ENCODE data around the gene TBL3.

The TBL3 gene

DNA sequence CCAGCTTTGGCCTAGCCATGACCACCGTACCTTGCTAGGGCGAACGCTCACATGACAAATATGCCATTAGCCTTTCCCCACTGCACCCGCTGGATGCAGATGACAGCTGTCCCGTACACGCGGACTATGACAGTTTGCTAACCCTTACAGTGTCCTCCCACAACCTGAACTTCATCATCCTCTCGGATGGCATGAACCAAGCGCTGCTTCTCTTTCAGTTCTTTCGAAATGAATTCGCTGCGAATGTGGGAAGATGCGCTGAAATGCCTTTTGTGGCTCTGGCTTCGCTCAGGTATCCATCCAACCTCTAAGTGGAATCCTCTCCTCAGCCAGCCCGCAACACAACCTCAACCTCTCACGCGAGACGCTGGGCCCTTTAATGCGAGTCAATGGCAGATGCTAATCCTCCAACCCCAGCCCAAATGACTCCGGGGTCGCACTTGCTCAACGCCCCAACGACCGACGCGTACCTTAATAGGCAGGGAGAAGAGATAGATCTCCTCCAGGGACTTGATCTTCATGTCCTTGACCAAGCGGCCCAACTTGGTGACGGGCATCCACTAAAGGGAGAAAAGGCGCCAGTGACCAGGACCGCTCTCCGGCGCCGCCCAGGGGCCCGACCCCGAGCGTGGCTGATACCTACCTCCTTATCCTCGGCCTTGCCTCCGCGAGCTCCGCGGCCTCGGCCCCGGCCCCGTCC lies 7.9 kb upstream of the TBL3 start:
- peak overlapping the region; percentile 47 to 74; a peak in 3 of 4 replicates for H3K4me3 ChIP-seq (ENCODE audit: low read depth in 1 of 2, low read length in 2 of 2)
- H3K27ac ChIP-seq (ENCODE audit: low read length): peak overlapping the region; percentile 60
- peaks cover 65% of the 10 kb centered on the region for H3K79me2 ChIP-seq (ENCODE audit: insufficient read depth, low read length)
- H3K4me2 ChIP-seq (ENCODE audit: insufficient read depth, low read length): peak overlapping the region; percentile 63
- peak; percentile 2; the same call in 2 of the 3 replicates for ATAC-seq (ENCODE audit: insufficient read depth, low read depth)
- TF ChIP-seq, protein P1, sequence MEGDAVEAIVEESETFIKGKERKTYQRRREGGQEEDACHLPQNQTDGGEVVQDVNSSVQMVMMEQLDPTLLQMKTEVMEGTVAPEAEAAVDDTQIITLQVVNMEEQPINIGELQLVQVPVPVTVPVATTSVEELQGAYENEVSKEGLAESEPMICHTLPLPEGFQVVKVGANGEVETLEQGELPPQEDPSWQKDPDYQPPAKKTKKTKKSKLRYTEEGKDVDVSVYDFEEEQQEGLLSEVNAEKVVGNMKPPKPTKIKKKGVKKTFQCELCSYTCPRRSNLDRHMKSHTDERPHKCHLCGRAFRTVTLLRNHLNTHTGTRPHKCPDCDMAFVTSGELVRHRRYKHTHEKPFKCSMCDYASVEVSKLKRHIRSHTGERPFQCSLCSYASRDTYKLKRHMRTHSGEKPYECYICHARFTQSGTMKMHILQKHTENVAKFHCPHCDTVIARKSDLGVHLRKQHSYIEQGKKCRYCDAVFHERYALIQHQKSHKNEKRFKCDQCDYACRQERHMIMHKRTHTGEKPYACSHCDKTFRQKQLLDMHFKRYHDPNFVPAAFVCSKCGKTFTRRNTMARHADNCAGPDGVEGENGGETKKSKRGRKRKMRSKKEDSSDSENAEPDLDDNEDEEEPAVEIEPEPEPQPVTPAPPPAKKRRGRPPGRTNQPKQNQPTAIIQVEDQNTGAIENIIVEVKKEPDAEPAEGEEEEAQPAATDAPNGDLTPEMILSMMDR (IDR thresholded peaks at IDR 0.05; ENCODE audit: borderline replicate concordance, extremely low read depth, low read length, poor library complexity, severe bottlenecking): peak; percentile 19
- no peak for TF ChIP-seq EZH2 (IDR thresholded peaks at IDR 0.05; ENCODE audit: borderline replicate concordance, low read depth, low read length, severe bottlenecking)
- no peaks in the 10 kb centered on the region for H3K27me3 ChIP-seq (ENCODE audit: insufficient read depth, low read length, poor library complexity)
- H2AFZ ChIP-seq (ENCODE audit: low read depth, low read length): no peak overlapping the region
- H3K9ac ChIP-seq (ENCODE audit: low read depth, low read length): peak overlapping the region; percentile 91
- H4K20me1 ChIP-seq (ENCODE audit: insufficient read depth, low read length): peaks cover 31% of the 10 kb centered on the region
- peaks cover 34% of the 10 kb centered on the region for H3K36me3 ChIP-seq (ENCODE audit: insufficient read depth, low read length)
- no peaks in the 10 kb centered on the region for H3K9me3 ChIP-seq (ENCODE audit: insufficient read depth, low read length, severe bottlenecking)
- DNase-seq: peak; percentile 42
- peaks cover 61% of the 10 kb centered on the region for H3K4me1 ChIP-seq (ENCODE audit: insufficient read depth, low read length)

DNA sequence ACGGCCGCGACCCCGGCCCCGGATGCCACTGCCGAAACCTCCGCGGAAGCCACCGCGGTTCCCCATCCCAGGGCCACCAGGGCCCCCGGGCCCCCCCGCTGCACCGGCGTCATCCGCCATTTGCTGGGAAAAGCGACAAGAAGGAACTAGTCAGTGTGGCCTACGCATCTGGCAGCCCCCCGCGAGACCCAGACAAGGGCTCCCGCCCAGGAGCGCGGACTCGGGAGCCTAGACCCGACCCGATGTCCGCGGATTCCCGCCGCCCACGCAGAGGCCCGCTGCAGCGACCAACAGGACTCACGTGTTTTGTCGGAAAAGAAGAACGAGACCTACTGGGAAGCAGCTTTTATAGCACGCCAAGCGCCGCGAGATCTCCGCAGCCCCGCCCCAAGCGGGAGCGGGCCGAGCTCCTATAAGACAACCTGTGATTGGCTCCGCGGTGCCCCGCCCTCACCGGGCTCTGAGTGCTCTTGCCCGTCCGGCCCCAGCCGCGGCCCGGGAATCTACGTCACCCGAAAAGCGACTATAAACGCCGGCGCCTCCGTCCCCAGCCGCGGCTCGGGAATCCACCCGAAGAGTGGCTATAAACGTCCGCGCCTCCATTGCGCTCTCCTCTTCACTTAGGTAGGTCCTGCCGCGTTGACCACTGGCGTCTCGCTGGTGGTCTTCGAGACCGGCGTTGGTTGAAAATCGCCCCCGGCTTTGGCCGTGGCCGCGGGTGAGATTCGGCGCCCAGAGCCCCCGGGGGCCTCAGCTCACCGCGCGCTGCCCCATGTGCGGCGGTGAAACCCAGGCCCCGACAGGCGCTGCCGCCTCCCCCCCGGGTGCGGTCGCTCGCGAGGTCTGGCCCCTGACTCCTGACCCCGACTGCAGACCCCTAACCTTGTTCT lies 7.1 kb upstream of the TBL3 start, which contains the start of gene RPS2:
RPS2 (minus strand) TSS at position 321 of the 890 bp plus-strand sequence; CDS start at position 120, 201 bp downstream.
- Histone ChIP-seq H3K9me3 (ENCODE audit: insufficient read depth, low read length, severe bottlenecking) (no peaks in the 10 kb centered on the region), H3K4me1 (ENCODE audit: insufficient read depth, low read length) (peaks cover 58% of the 10 kb centered on the region), H3K79me2 (ENCODE audit: insufficient read depth, low read length) (peaks cover 61% of the 10 kb centered on the region), H3K4me3 (ENCODE audit: low read depth in 1 of 2, low read length in 2 of 2) (peak within 1 kb of the TSS; percentile 47 to 74), H3K27me3 (ENCODE audit: insufficient read depth, low read length, poor library complexity) (no peaks in the 10 kb centered on the region), H3K4me2 (ENCODE audit: insufficient read depth, low read length) (peak within 1 kb of the TSS; percentile 96), H3K27ac (ENCODE audit: low read length) (peak within 1 kb of the TSS; percentile 86), H4K20me1 (ENCODE audit: insufficient read depth, low read length) (peaks cover 31% of the 10 kb centered on the region), H2AFZ (ENCODE audit: low read depth, low read length) (peak within 1 kb of the TSS; percentile 83), H3K36me3 (ENCODE audit: insufficient read depth, low read length) (peaks cover 34% of the 10 kb centered on the region), H3K9ac (ENCODE audit: low read depth, low read length) (peak within 1 kb of the TSS; percentile 91)
- TF ChIP-seq EZH2 (IDR thresholded peaks at IDR 0.05; ENCODE audit: borderline replicate concordance, low read depth, low read length, severe bottlenecking): no peak
- TF ChIP-seq, protein P1 (IDR thresholded peaks at IDR 0.05; ENCODE audit: borderline replicate concordance, extremely low read depth, low read length, poor library complexity, severe bottlenecking): no peak
- ATAC-seq (ENCODE audit: insufficient read depth, low read depth): peak; percentile 79
- DNase-seq: peak; percentile 99

DNA sequence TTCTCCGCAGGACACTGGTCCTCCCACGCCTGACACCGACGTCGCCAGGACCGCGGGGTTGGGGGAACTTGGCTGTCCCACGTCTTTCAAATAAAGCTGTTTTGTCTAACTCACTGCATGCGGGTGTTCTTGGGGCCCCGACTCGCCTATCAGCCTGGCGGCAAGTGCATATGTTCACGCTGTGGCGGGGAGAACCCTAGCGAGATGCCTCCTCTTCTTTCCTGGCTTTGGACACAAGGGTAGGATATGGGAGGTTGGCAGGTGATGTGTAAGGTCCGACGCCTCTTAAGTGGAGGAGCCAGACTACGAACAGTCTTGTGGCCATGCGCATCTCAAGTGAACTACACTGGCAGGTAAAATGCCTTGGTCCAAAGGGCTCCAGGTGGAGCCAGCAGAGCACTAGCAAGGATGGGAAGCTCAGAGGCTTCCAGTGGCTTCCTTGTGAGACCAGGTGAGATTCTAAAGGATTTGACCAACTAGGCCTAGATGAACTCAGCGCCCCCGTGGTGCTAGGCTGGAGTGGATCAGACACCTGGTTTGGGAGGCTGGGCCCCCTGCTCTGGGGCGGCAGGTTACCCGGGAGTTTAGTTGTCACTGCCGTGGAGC lies 6.4 kb upstream of the TBL3 start:
- Histone ChIP-seq H3K27me3 (ENCODE audit: insufficient read depth, low read length, poor library complexity) (no peaks in the 10 kb centered on the region), H3K79me2 (ENCODE audit: insufficient read depth, low read length) (peaks cover 53% of the 10 kb centered on the region), H3K9me3 (ENCODE audit: insufficient read depth, low read length, severe bottlenecking) (no peaks in the 10 kb centered on the region), H3K9ac (ENCODE audit: low read depth, low read length) (peak overlapping the region; percentile 91), H3K27ac (ENCODE audit: low read length) (peak overlapping the region; percentile 86), H3K4me3 (ENCODE audit: low read depth in 1 of 2, low read length in 2 of 2) (peak overlapping the region; percentile 47 to 74; a peak in 3 of 4 replicates), H2AFZ (ENCODE audit: low read depth, low read length) (peak overlapping the region; percentile 83), H3K36me3 (ENCODE audit: insufficient read depth, low read length) (peaks cover 34% of the 10 kb centered on the region), H3K4me2 (ENCODE audit: insufficient read depth, low read length) (peak overlapping the region; percentile 96), H3K4me1 (ENCODE audit: insufficient read depth, low read length) (peaks cover 54% of the 10 kb centered on the region), H4K20me1 (ENCODE audit: insufficient read depth, low read length) (peaks cover 29% of the 10 kb centered on the region)
- TF ChIP-seq, protein P1 (IDR thresholded peaks at IDR 0.05; ENCODE audit: borderline replicate concordance, extremely low read depth, low read length, poor library complexity, severe bottlenecking): no peak
- TF ChIP-seq EZH2 (IDR thresholded peaks at IDR 0.05; ENCODE audit: borderline replicate concordance, low read depth, low read length, severe bottlenecking): no peak
- ATAC-seq (ENCODE audit: insufficient read depth, low read depth) (no peak), DNase-seq (no peak)
